Measurements from ENCODE around the gene ZNF423.
"Not testable (repeated sequence)": the region's sequence is repeated elsewhere in the genome, so short reads cannot be mapped to it uniquely, and the experiment has no call there.

ZNF423 gene

DNA sequence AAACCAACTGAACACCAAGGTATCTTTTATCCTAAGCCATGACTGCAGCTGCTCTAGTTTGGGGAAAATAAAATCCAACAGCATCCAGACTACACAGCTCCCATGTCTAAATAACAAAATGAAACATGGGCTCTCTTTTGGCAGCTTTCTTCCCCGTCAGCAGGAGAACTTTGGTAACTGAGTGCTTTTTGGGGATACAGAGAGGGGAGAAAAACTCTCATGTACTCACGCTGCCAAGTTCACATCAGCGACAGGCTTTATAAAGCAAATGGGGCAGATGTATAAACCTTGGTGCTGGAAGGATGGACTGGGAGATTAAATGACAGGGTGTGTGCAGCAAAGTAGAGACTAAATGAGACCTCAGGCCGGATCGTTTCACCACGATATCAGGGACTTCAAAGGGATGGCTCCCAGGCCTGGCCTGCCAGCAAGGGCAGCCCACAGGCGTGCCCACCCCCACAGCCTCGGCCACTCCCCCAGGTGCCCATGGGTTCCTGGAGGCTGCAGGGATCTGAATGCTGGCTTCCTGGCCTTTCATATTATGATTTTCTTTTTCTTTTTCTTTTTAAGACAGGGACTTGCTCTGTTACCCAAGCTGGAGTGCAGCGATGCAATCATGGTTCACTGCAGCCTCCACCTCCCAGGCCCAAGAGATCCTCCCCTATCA is 174.6 kb downstream of the ZNF423 start:
- no peaks in the 10 kb centered on the region for H3K9me3 ChIP-seq (ENCODE audit: control insufficient read depth, insufficient read depth, low read length)
- H3K36me3 ChIP-seq (ENCODE audit: control insufficient read depth, low read length), result no peaks in the 10 kb centered on the region
- no peaks in the 10 kb centered on the region for H3K9me2 ChIP-seq (replicated peaks; ENCODE audit: control insufficient read depth, low read length)
- H4K20me1 ChIP-seq (ENCODE audit: control insufficient read depth, insufficient read depth, low read depth, low read length), result no peaks in the 10 kb centered on the region
- no peaks in the 10 kb centered on the region for H3K27me3 ChIP-seq (ENCODE audit: control insufficient read depth, low read length)
- no peak overlapping the region for H3K4me3 ChIP-seq (ENCODE audit: low read length)
- H3F3A ChIP-seq (ENCODE audit: control insufficient read depth, insufficient read depth), result no peaks in the 10 kb centered on the region
- H3K4me2 ChIP-seq (ENCODE audit: low read length), result no peak overlapping the region
- H3K79me2 ChIP-seq (ENCODE audit: control insufficient read depth, low read length), result no peaks in the 10 kb centered on the region
- TF ChIP-seq, protein P1, sequence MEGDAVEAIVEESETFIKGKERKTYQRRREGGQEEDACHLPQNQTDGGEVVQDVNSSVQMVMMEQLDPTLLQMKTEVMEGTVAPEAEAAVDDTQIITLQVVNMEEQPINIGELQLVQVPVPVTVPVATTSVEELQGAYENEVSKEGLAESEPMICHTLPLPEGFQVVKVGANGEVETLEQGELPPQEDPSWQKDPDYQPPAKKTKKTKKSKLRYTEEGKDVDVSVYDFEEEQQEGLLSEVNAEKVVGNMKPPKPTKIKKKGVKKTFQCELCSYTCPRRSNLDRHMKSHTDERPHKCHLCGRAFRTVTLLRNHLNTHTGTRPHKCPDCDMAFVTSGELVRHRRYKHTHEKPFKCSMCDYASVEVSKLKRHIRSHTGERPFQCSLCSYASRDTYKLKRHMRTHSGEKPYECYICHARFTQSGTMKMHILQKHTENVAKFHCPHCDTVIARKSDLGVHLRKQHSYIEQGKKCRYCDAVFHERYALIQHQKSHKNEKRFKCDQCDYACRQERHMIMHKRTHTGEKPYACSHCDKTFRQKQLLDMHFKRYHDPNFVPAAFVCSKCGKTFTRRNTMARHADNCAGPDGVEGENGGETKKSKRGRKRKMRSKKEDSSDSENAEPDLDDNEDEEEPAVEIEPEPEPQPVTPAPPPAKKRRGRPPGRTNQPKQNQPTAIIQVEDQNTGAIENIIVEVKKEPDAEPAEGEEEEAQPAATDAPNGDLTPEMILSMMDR (IDR thresholded peaks at IDR 0.05; ENCODE audit: low read depth, low read length, poor library complexity, severe bottlenecking), result no peak
- no peak for TF ChIP-seq EZH2phosphoT487 (IDR thresholded peaks at IDR 0.05; ENCODE audit: borderline replicate concordance, low read length)
- H3K4me1 ChIP-seq (ENCODE audit: control insufficient read depth, low read length), result no peaks in the 10 kb centered on the region
- H3K27ac ChIP-seq (ENCODE audit: low read depth, low read length), result no peak overlapping the region

DNA sequence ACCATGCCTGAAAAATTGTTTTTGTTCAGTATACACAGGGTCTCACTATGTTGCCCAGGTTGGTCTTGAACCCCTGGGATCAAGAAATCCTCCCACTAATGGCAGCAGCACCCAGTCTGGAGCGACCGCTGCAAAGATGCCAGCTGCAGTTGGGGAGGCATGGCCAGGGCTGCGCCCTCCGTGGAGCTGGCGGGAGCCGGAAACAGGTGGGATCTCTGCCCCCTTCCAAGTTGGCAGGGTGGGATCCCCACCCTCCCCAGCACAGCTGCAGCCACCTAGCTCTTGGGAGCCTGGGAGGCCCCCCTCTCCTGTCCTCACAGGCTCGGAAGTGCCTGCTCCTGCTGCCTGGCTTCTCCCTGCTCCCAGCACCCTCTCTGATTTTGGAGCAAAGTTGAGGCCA is 176.8 kb downstream of the ZNF423 start:
- Histone ChIP-seq H3K4me3 (ENCODE audit: low read length) (no peak overlapping the region), H3K9me3 (ENCODE audit: control insufficient read depth, insufficient read depth, low read length) (no peaks in the 10 kb centered on the region), H3K4me1 (ENCODE audit: control insufficient read depth, low read length) (no peaks in the 10 kb centered on the region), H3K27ac (ENCODE audit: low read depth, low read length) (no peak overlapping the region), H4K20me1 (ENCODE audit: control insufficient read depth, insufficient read depth, low read depth, low read length) (no peaks in the 10 kb centered on the region), H3K36me3 (ENCODE audit: control insufficient read depth, low read length) (no peaks in the 10 kb centered on the region), H3K9me2 (replicated peaks; ENCODE audit: control insufficient read depth, low read length) (no peaks in the 10 kb centered on the region), H3K4me2 (ENCODE audit: low read length) (no peak overlapping the region), H3K27me3 (ENCODE audit: control insufficient read depth, low read length) (no peaks in the 10 kb centered on the region), H3K79me2 (ENCODE audit: control insufficient read depth, low read length) (no peaks in the 10 kb centered on the region), H3F3A (ENCODE audit: control insufficient read depth, insufficient read depth) (no peaks in the 10 kb centered on the region)
- no peak for TF ChIP-seq EZH2phosphoT487 (IDR thresholded peaks at IDR 0.05; ENCODE audit: borderline replicate concordance, low read length)
- TF ChIP-seq, protein P1 (IDR thresholded peaks at IDR 0.05; ENCODE audit: low read depth, low read length, poor library complexity, severe bottlenecking), result no peak

DNA sequence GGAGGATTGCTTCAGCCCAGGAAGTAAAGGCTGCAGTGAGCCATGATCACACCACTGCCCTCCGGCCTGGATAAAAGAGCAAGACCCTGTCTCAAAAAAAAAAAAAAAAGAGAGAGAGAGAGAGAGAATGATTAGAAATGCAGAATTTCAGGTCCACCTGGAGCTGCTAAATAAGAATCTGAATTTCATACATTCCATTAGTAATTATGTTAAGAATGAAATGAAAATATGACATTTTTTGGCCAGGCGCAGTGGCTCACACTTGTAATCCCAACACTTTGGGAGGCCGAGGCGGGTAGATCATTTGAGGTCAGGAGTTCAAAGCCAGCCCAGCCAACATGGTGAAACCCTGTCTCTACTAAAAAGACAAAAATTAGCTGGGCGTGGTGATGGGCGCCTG is 178.3 kb downstream of the ZNF423 start:
- not testable (repeated sequence) for H3K27ac ChIP-seq (ENCODE audit: low read depth, low read length); H3K4me3 ChIP-seq (ENCODE audit: low read length); H3F3A ChIP-seq (ENCODE audit: control insufficient read depth, insufficient read depth); H3K4me2 ChIP-seq (ENCODE audit: low read length); H3K9me3 ChIP-seq (ENCODE audit: control insufficient read depth, insufficient read depth, low read length); H3K36me3 ChIP-seq (ENCODE audit: control insufficient read depth, low read length); H3K9me2 ChIP-seq (replicated peaks; ENCODE audit: control insufficient read depth, low read length); H3K27me3 ChIP-seq (ENCODE audit: control insufficient read depth, low read length); H4K20me1 ChIP-seq (ENCODE audit: control insufficient read depth, insufficient read depth, low read depth, low read length); H3K4me1 ChIP-seq (ENCODE audit: control insufficient read depth, low read length); H3K79me2 ChIP-seq (ENCODE audit: control insufficient read depth, low read length)

DNA sequence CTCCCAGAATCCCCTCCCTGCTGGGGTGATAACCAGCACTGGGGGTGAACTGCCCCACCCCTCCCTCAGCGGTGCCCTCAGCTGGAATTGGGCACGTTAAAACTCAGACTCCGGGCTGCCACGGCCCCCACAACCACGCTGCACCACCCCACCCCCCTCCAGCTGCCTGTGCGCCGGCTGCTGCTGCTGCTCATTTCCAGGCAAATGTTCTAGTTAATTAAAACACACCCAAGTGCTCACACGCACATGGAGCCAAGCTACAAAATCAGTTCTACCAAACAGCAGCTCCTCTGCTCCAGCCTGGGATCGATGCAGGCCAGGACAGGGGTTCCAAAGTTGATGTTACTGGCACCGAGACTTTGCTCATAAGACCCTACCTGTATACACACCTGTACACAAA is 180.5 kb downstream of the ZNF423 start:
- no peaks in the 10 kb centered on the region for H3K9me2 ChIP-seq (replicated peaks; ENCODE audit: control insufficient read depth, low read length)
- H4K20me1 ChIP-seq (ENCODE audit: control insufficient read depth, insufficient read depth, low read depth, low read length), result no peaks in the 10 kb centered on the region
- TF ChIP-seq, protein P1 (IDR thresholded peaks at IDR 0.05; ENCODE audit: low read depth, low read length, poor library complexity, severe bottlenecking), result no peak
- TF ChIP-seq EZH2phosphoT487 (IDR thresholded peaks at IDR 0.05; ENCODE audit: borderline replicate concordance, low read length), result no peak
- no peak overlapping the region for H3K4me2 ChIP-seq (ENCODE audit: low read length)
- no peaks in the 10 kb centered on the region for H3K79me2 ChIP-seq (ENCODE audit: control insufficient read depth, low read length)
- H3K4me3 ChIP-seq (ENCODE audit: low read length), result no peak overlapping the region
- H3K4me1 ChIP-seq (ENCODE audit: control insufficient read depth, low read length), result no peaks in the 10 kb centered on the region
- no peaks in the 10 kb centered on the region for H3F3A ChIP-seq (ENCODE audit: control insufficient read depth, insufficient read depth)
- H3K9me3 ChIP-seq (ENCODE audit: control insufficient read depth, insufficient read depth, low read length), result no peaks in the 10 kb centered on the region
- no peaks in the 10 kb centered on the region for H3K27me3 ChIP-seq (ENCODE audit: control insufficient read depth, low read length)
- no peaks in the 10 kb centered on the region for H3K36me3 ChIP-seq (ENCODE audit: control insufficient read depth, low read length)
- no peak overlapping the region for H3K27ac ChIP-seq (ENCODE audit: low read depth, low read length)

Data from DOHH2 (cell line).